ENCODE measurements around the gene RAB10. TPM values are rescaled to one million over a fixed set of nuclear protein-coding genes. Genes with fewer than 3 reads are reported as not detected.

Gene RAB10
- total RNA-seq, 2 donors from 2014 or later: 73.9 to 80.8 TPM

GRCh38 chr2:26173776-26174482 lies 140.0 kb downstream of the RAB10 start:
- H3K27ac ChIP-seq: no peak overlapping the region
- no peaks in the 10 kb centered on the region for H3K36me3 ChIP-seq
- H3K9me3 ChIP-seq: no peaks in the 10 kb centered on the region
- H3K4me3 ChIP-seq: peak overlapping the region; percentile 66
- H3K4me1 ChIP-seq (ENCODE audit: control insufficient read depth in 1 of 2, low read depth in 2 of 2): peaks cover 10 to 11% of the 10 kb centered on the region in 2 donors
- peaks cover 11% of the 10 kb centered on the region for H3K27me3 ChIP-seq (replicated peaks; ENCODE audit: insufficient read depth)
- ATAC-seq (ENCODE audit: insufficient number of reproducible peaks, low FRiP score, low read depth) (no peak), DNase-seq (ENCODE audit: low spot score) (no peak)
- TF ChIP-seq CTCF (IDR thresholded peaks at IDR 0.05): no peak

- H3K27me3 ChIP-seq (replicated peaks; ENCODE audit: insufficient read depth): peaks cover 11% of the 10 kb centered on the region
- H3K36me3 ChIP-seq: no peaks in the 10 kb centered on the region
- TF ChIP-seq CTCF (IDR thresholded peaks at IDR 0.05): no peak
- ATAC-seq (ENCODE audit: insufficient number of reproducible peaks, low FRiP score, low read depth) (no peak), DNase-seq (ENCODE audit: low spot score) (no peak)
- H3K27ac ChIP-seq: no peak overlapping the region
- H3K4me3 ChIP-seq: no peak overlapping the region
- no peaks in the 10 kb centered on the region for H3K9me3 ChIP-seq
- H3K4me1 ChIP-seq (ENCODE audit: control insufficient read depth in 1 of 2, low read depth in 2 of 2): peaks cover 10 to 17% of the 10 kb centered on the region in 2 donors
These were observed 141.0 kb downstream of the RAB10 start for GRCh38 chr2:26174691-26175465.

- DNase-seq (ENCODE audit: low spot score): no peak
These were observed 141.8 kb downstream of the RAB10 start for GRCh38 chr2:26175466-26176278.

GRCh38 chr2:26176279-26176615 lies 142.4 kb downstream of the RAB10 start:
- Histone ChIP-seq H3K4me1 (ENCODE audit: control insufficient read depth in 1 of 2, low read depth in 2 of 2) (peaks cover 10 to 17% of the 10 kb centered on the region in 2 donors), H3K36me3 (no peaks in the 10 kb centered on the region), H3K4me3 (no peak overlapping the region), H3K27me3 (replicated peaks; ENCODE audit: insufficient read depth) (peaks cover 11% of the 10 kb centered on the region), H3K27ac (no peak overlapping the region), H3K9me3 (no peaks in the 10 kb centered on the region)
- no peak for DNase-seq (ENCODE audit: low spot score)
- no peak for ATAC-seq (ENCODE audit: insufficient number of reproducible peaks, low FRiP score, low read depth)
- no peak for TF ChIP-seq CTCF (IDR thresholded peaks at IDR 0.05)

More at GRCh38 chr2:26175466-26176278, 141.8 kb downstream of the RAB10 start:
- no peaks in the 10 kb centered on the region for H3K36me3 ChIP-seq
- no peak for ATAC-seq (ENCODE audit: insufficient number of reproducible peaks, low FRiP score, low read depth)
- H3K27ac ChIP-seq: no peak overlapping the region
- peaks cover 11% of the 10 kb centered on the region for H3K27me3 ChIP-seq (replicated peaks; ENCODE audit: insufficient read depth)
- no peaks in the 10 kb centered on the region for H3K9me3 ChIP-seq
- no peak for TF ChIP-seq CTCF (IDR thresholded peaks at IDR 0.05)
- H3K4me3 ChIP-seq: no peak overlapping the region
- H3K4me1 ChIP-seq (ENCODE audit: control insufficient read depth in 1 of 2, low read depth in 2 of 2): peaks cover 10 to 17% of the 10 kb centered on the region in 2 donors

- no peak for ATAC-seq (ENCODE audit: insufficient number of reproducible peaks, low FRiP score, low read depth)
- Histone ChIP-seq H3K36me3 (no peaks in the 10 kb centered on the region), H3K27me3 (replicated peaks; ENCODE audit: insufficient read depth) (peaks cover 11% of the 10 kb centered on the region), H3K4me3 (no peak overlapping the region), H3K4me1 (ENCODE audit: control insufficient read depth in 1 of 2, low read depth in 2 of 2) (peaks cover 10 to 17% of the 10 kb centered on the region in 2 donors), H3K9me3 (no peaks in the 10 kb centered on the region), H3K27ac (no peak overlapping the region)
- DNase-seq (ENCODE audit: low spot score): no peak
- no peak for TF ChIP-seq CTCF (IDR thresholded peaks at IDR 0.05)
These were observed 143.2 kb downstream of the RAB10 start for GRCh38 chr2:26177122-26177521.
